ENCODE measurements around the gene CELSR2.

Gene CELSR2

DNA sequence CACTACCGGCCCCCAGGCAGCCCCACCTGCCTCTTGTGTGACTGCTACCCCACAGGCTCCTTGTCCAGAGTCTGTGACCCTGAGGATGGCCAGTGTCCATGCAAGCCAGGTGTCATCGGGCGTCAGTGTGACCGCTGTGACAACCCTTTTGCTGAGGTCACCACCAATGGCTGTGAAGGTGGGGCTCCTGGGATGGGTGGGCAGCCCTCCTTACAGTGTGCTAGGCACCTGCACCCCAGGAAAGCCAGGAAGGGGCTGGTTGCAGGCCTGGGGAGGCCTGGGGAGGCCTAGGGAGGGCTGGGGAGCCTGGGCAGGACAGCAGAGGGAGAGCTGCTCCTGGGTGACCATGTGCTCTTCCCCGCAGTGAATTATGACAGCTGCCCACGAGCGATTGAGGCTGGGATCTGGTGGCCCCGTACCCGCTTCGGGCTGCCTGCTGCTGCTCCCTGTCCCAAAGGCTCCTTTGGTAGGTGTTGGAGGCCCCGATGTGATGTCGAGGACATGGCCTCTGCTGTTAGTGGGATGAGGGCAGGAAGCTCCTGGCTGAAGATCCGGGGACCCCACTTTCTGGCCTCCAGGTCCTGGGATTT lies 16.5 kb downstream of the CELSR2 start:
- peaks cover 0 to 6% of the 10 kb centered on the region in 2 donors for H3K4me1 Mint-ChIP-seq (ENCODE audit: low read depth in 2 of 2)
- peaks cover 4% of the 10 kb centered on the region for H3K36me3 Mint-ChIP-seq (ENCODE audit: insufficient read depth)
- H3K4me3 Mint-ChIP-seq: no peak overlapping the region
- H3K27me3 Mint-ChIP-seq: no peaks in the 10 kb centered on the region
- DNase-seq: no peak
- H3K9me3 Mint-ChIP-seq: no peaks in the 10 kb centered on the region
- no peak overlapping the region for H3K27ac Mint-ChIP-seq
- ATAC-seq (replicated peaks): no peak

GRCh38 chr1:109266965-109267364 lies 17.6 kb downstream of the CELSR2 start:
- H3K4me3 Mint-ChIP-seq: no peak overlapping the region
- peaks cover 0 to 6% of the 10 kb centered on the region in 2 donors for H3K4me1 Mint-ChIP-seq (ENCODE audit: low read depth in 2 of 2)
- H3K36me3 Mint-ChIP-seq (ENCODE audit: insufficient read depth): peaks cover 4% of the 10 kb centered on the region
- H3K9me3 Mint-ChIP-seq: no peaks in the 10 kb centered on the region
- DNase-seq (no peak), ATAC-seq (replicated peaks) (no peak)
- H3K27ac Mint-ChIP-seq: no peak overlapping the region
- H3K27me3 Mint-ChIP-seq: no peaks in the 10 kb centered on the region

DNA sequence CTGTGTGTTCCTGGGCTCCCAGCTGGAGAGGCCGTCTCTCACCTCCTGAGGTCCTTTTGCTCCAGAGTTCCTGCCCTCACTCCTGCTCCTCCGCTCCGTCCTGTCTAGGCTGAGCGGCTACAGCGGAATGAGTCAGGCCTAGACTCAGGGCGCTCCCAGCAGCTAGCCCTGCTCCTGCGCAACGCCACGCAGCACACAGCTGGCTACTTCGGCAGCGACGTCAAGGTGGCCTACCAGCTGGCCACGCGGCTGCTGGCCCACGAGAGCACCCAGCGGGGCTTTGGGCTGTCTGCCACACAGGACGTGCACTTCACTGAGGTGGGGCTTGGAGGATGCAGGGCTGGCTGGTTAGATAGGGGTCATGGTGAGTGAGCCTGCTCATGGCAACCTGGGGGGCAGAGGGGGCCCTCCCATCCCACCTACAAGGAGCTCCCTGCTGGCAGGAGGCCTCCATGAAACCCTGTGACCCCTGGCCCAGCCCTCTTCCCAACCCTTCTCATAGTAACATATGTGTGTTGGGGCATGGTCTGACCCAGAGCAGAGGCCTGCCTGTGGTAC lies 18.5 kb downstream of the CELSR2 start:
- H3K27ac Mint-ChIP-seq: no peak overlapping the region
- no peaks in the 10 kb centered on the region for H3K27me3 Mint-ChIP-seq
- no peak for DNase-seq
- peaks cover 0 to 6% of the 10 kb centered on the region in 2 donors for H3K4me1 Mint-ChIP-seq (ENCODE audit: low read depth in 2 of 2)
- H3K36me3 Mint-ChIP-seq (ENCODE audit: insufficient read depth): peaks cover 8% of the 10 kb centered on the region
- H3K9me3 Mint-ChIP-seq: no peaks in the 10 kb centered on the region
- H3K4me3 Mint-ChIP-seq: no peak overlapping the region
- ATAC-seq (replicated peaks): no peak

DNA sequence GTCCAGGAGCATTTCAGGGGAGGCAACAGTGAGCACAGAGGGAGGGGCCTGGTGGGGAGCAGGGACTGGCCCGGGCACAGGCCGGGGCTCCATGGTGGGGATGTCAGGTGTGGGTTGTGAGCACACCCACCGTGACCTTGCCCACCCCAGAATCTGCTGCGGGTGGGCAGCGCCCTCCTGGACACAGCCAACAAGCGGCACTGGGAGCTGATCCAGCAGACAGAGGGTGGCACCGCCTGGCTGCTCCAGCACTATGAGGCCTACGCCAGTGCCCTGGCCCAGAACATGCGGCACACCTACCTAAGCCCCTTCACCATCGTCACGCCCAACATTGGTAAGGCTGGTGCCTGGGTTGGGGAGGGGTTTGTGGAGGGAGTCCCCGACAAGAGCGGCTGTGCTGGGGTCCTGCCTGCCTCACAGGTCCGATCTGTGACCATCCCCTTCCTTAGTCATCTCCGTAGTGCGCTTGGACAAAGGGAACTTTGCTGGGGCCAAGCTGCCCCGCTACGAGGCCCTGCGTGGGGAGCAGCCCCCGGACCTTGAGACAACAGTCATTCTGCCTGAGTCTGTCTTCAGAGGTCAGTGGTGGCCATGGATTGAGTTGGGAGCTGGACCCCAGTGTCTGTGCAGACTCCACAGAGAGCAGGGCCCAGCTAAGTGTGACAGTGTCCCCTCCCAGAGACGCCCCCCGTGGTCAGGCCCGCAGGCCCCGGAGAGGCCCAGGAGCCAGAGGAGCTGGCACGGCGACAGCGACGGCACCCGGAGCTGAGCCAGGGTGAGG lies 19.3 kb downstream of the CELSR2 start:
- no peak for ATAC-seq (replicated peaks)
- H3K27me3 Mint-ChIP-seq: no peaks in the 10 kb centered on the region
- no peaks in the 10 kb centered on the region for H3K9me3 Mint-ChIP-seq

DNA sequence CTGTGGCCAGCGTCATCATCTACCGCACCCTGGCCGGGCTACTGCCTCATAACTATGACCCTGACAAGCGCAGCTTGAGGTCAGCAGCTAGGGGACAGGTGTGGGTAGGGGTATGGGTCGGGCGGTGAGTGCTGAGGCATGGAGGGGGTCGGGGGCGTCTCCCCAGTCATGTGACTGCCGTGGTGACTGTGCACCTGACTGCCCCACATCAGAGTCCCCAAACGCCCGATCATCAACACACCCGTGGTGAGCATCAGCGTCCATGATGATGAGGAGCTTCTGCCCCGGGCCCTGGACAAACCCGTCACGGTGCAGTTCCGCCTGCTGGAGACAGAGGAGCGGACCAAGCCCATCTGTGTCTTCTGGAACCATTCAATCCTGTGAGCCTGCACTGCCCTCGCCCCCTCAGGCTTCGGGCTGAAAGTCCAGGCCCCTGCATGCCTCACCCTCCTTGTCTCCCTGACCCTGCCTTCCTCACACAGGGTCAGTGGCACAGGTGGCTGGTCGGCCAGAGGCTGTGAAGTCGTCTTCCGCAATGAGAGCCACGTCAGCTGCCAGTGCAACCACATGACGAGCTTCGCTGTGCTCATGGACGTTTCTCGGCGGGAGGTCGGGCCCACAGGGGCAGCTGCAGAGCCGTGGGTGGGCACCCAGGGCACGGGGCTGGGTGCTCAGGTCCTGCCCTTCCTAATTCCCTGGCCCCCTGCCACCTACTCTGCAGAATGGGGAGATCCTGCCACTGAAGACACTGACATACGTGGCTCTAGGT lies 20.1 kb downstream of the CELSR2 start:
- Mint-ChIP-seq H3K4me3 (no peak overlapping the region), H3K36me3 (ENCODE audit: insufficient read depth) (peaks cover 4% of the 10 kb centered on the region), H3K27ac (no peak overlapping the region), H3K9me3 (no peaks in the 10 kb centered on the region), H3K27me3 (no peaks in the 10 kb centered on the region), H3K4me1 (ENCODE audit: low read depth in 2 of 2) (no peaks in the 10 kb centered on the region)
- ATAC-seq (replicated peaks) (no peak), DNase-seq (no peak)

More for the DNA sequence above, 19.3 kb downstream of the CELSR2 start:
- Mint-ChIP-seq H3K4me1 (ENCODE audit: low read depth in 2 of 2) (peaks cover 0 to under 1% of the 10 kb centered on the region in 2 donors), H3K27ac (no peak overlapping the region), H3K36me3 (ENCODE audit: insufficient read depth) (peaks cover 6% of the 10 kb centered on the region), H3K4me3 (no peak overlapping the region)
- no peak for DNase-seq

DNA sequence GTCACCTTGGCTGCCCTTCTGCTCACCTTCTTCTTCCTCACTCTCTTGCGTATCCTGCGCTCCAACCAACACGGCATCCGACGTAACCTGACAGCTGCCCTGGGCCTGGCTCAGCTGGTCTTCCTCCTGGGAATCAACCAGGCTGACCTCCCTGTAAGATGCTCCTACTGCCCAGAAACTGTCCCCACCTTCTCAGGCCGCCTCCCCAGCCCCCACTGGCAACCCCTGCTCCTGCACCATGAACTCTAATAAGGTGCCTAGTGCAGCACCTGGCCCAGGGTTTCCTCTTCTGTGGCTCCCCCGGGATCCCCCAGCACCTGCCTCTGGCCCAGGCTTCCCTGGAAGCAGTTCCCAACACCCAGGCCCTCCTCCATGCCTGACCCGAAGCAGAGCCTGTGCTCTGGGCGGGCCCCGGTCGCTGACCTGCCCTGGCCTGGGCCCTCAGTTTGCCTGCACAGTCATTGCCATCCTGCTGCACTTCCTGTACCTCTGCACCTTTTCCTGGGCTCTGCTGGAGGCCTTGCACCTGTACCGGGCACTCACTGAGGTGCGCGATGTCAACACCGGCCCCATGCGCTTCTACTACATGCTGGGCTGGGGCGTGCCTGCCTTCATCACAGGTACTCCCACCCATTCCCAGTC lies 20.8 kb downstream of the CELSR2 start:
- Mint-ChIP-seq H3K27ac (peak overlapping the region in 1 of 2 donors; percentile 22), H3K36me3 (ENCODE audit: insufficient read depth) (peaks cover 4% of the 10 kb centered on the region), H3K9me3 (no peaks in the 10 kb centered on the region), H3K27me3 (no peaks in the 10 kb centered on the region), H3K4me3 (no peak overlapping the region), H3K4me1 (ENCODE audit: low read depth in 2 of 2) (no peaks in the 10 kb centered on the region)
- ATAC-seq (replicated peaks) (no peak), DNase-seq (no peak)

GRCh38 chr1:109270623-109271317 lies 21.4 kb downstream of the CELSR2 start:
- Mint-ChIP-seq H3K36me3 (ENCODE audit: insufficient read depth) (peaks cover 4% of the 10 kb centered on the region), H3K27ac (peak overlapping the region; percentile 22 to 39), H3K4me1 (ENCODE audit: low read depth in 2 of 2) (no peaks in the 10 kb centered on the region), H3K4me3 (no peak overlapping the region), H3K9me3 (no peaks in the 10 kb centered on the region), H3K27me3 (no peaks in the 10 kb centered on the region)
- ATAC-seq (replicated peaks): no peak
- DNase-seq: no peak

GRCh38 chr1:109271458-109271857 lies 22.1 kb downstream of the CELSR2 start:
- peak overlapping the region in 1 of 2 donors; percentile 39 for H3K27ac Mint-ChIP-seq
- H3K27me3 Mint-ChIP-seq: no peaks in the 10 kb centered on the region
- ATAC-seq (replicated peaks) (no peak), DNase-seq (no peak)
- no peak overlapping the region for H3K4me3 Mint-ChIP-seq
- peaks cover 4% of the 10 kb centered on the region for H3K36me3 Mint-ChIP-seq (ENCODE audit: insufficient read depth)
- H3K9me3 Mint-ChIP-seq: no peaks in the 10 kb centered on the region
- H3K4me1 Mint-ChIP-seq (ENCODE audit: low read depth in 2 of 2): no peaks in the 10 kb centered on the region

- Mint-ChIP-seq H3K9me3 (no peaks in the 10 kb centered on the region), H3K27ac (peak overlapping the region in 1 of 2 donors; percentile 39), H3K4me1 (ENCODE audit: low read depth in 2 of 2) (peaks cover 0 to 2% of the 10 kb centered on the region in 2 donors), H3K27me3 (no peaks in the 10 kb centered on the region), H3K4me3 (no peak overlapping the region), H3K36me3 (ENCODE audit: insufficient read depth) (peaks cover 4% of the 10 kb centered on the region)
- ATAC-seq (replicated peaks): no peak
- DNase-seq: no peak
These were observed 22.9 kb downstream of the CELSR2 start for GRCh38 chr1:109272021-109272799.

- DNase-seq (no peak), ATAC-seq (replicated peaks) (no peak)
- Mint-ChIP-seq H3K36me3 (ENCODE audit: insufficient read depth) (peaks cover 4% of the 10 kb centered on the region), H3K9me3 (no peaks in the 10 kb centered on the region), H3K27ac (no peak overlapping the region), H3K27me3 (no peaks in the 10 kb centered on the region), H3K4me1 (ENCODE audit: low read depth in 2 of 2) (peaks cover 0 to 4% of the 10 kb centered on the region in 2 donors), H3K4me3 (no peak overlapping the region)
These were observed 23.6 kb downstream of the CELSR2 start for GRCh38 chr1:109272831-109273547.

DNA sequence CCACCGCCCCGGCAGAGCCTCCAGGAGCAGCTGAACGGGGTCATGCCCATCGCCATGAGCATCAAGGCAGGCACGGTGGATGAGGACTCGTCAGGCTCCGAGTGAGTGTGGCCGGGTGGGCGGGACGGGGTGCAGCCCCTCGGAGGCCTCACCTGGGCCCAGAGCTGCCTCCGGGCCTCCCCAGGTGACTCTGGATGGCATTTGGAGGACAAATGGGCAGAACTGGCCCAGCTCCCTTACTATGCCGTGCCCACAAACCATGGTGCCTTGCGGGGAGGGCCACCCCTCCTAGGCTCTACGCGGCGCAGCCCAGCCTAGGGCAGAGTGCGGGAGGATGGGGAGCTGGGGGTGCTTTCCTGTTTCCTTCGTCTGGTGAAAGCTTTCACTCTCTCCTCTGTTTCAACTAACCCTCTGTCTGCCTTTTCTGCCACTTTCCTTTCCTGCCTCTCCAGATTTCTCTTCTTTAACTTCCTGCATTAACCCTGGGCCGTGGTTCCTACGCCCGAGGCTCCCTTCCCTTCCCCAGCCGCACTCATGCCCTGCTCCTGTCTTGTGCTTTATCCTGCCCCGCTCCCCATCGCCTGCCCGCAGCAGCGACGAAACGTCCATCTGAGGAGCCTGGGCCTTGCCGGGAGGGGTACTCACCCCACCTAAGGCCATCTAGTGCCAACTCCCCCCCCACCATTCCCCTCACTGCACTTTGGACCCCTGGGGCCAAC lies 24.4 kb downstream of the CELSR2 start:
- Mint-ChIP-seq H3K4me1 (ENCODE audit: low read depth in 2 of 2) (peaks cover 0 to 4% of the 10 kb centered on the region in 2 donors), H3K36me3 (ENCODE audit: insufficient read depth) (peaks cover 4% of the 10 kb centered on the region), H3K27me3 (no peaks in the 10 kb centered on the region), H3K4me3 (no peak overlapping the region), H3K27ac (no peak overlapping the region), H3K9me3 (no peaks in the 10 kb centered on the region)
- ATAC-seq (replicated peaks) (no peak), DNase-seq (no peak)

All from effector memory CD8-positive, alpha-beta T cell (primary cell).